GM12873 (cell line): ENCODE measurements around the gene TRDN.

Experiments used
- CTCF ChIP-seq: IDR thresholded peaks from 2 replicates; pipeline ENCODE4 v1.5.1; 2012; ENCODE audit warnings: low read depth, mild to moderate bottlenecking, moderate library complexity, low read length, control low read depth; ENCODE audit not compliant: insufficient read depth; ENCODE audit errors: missing control alignments

TRDN gene

GRCh38 chr6:123518441-123519188 is 118.1 kb downstream of the TRDN start:
- no peak for TF ChIP-seq CTCF

- no peak for TF ChIP-seq CTCF
These were observed 121.0 kb downstream of the TRDN start for GRCh38 chr6:123515715-123516114.

- no peak for TF ChIP-seq CTCF
These were observed 127.6 kb downstream of the TRDN start for GRCh38 chr6:123509112-123509511.

- TF ChIP-seq CTCF = no peak
These were observed 128.5 kb downstream of the TRDN start for GRCh38 chr6:123508290-123508689.

GRCh38 chr6:123507582-123507981 is 129.2 kb downstream of the TRDN start:
- TF ChIP-seq CTCF = no peak

- TF ChIP-seq CTCF = no peak
These were observed 133.1 kb downstream of the TRDN start for GRCh38 chr6:123503619-123504018.

GRCh38 chr6:123497025-123497424 is 139.7 kb downstream of the TRDN start:
- TF ChIP-seq CTCF = no peak
